ENCODE measurements around the gene TOMM5. TPM values are rescaled to one million over a fixed set of nuclear protein-coding genes. Genes with fewer than 3 reads are reported as not detected.

Gene TOMM5
- total and polyA plus RNA-seq, 5 donors from 2014 or later: 31.9 to 198 (median 163) TPM

DNA sequence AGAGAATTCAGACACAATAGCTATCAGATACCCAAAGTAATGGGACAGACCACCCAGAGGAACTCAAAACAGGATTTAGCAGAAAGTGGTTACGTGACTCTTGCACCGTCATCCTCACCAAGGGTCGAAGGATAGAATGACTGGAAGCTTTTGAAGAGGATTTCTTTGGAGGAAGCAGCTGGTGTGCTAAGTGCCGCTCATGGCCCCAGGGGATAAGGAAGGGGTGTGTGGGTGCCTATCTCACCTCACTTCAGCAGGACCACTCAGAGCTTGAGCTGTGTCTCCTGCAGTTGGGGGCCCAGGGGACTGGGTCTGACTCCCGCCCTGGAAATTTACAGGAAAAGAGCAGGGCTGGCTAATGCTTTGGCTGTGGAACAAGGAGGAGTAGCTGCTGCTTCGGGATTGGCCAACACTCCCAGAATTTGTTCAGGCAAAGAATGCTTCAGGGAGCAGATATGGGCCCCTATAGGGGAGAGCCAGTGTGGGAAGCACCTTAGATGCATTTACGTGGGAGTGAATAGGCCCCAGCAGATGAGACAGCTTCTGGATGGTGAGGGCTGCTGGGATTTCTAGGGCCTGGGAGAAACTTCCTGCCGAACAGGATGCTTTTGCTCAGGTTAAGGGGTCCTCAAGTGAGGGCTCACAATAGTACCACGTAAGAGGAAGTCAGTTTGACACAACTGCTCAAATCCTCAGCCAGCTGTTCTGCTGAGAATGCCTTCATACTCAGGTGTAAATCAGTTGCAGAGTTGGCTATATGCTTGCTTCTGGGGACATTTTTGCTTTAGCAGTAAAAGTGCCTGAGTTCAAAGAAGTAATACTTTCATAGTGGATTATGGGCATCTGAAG, 29.1 kb upstream of the TOMM5 start:
- no peak for DNase-seq
- Histone ChIP-seq H3K9me3 (ENCODE audit: control insufficient read depth in 2 of 2, low read length in 2 of 2) (no peaks in the 10 kb centered on the region), H3K4me3 (ENCODE audit: low read depth, low read length) (no peak overlapping the region), H3K4me1 (ENCODE audit: control insufficient read depth, insufficient read depth, low read length, poor library complexity, severe bottlenecking) (no peaks in the 10 kb centered on the region), H3K27me3 (ENCODE audit: control insufficient read depth, insufficient read depth, low read length) (peaks cover 12% of the 10 kb centered on the region), H3K27ac (ENCODE audit: insufficient read depth, low read length, poor library complexity, severe bottlenecking) (no peak overlapping the region), H3K36me3 (ENCODE audit: control insufficient read depth, insufficient read depth, low read length) (no peaks in the 10 kb centered on the region)
- Mint-ChIP-seq H3K4me3 (no peak overlapping the region), H3K9me3 (no peaks in the 10 kb centered on the region), H3K27me3 (peaks cover 28% of the 10 kb centered on the region), H3K4me1 (no peaks in the 10 kb centered on the region), H3K27ac (no peak overlapping the region), H3K36me3 (no peaks in the 10 kb centered on the region)
- no peak for ATAC-seq (ENCODE audit: low read depth in 2 of 2)

DNA sequence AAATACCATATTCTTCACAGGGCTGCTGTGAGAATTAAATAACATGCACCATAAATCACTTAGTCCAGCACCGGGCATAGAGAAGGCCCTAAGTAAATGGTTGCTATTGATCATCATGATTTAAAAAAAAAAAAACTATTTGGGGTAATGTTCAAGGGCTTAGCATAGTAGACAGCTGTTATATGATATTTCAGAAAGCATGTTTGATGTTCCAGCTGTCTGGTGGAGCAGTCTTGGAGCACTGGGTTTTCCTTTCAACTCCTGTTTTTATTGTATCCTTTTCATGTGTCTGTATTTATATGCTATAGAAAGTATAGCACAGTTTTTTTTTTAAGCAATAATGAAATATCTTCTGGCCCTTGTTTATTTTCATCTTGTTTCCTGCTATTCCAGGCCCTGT, 28.0 kb upstream of the TOMM5 start:
- no peak overlapping the region for H3K27ac Mint-ChIP-seq
- no peaks in the 10 kb centered on the region for H3K36me3 Mint-ChIP-seq
- peaks cover 30% of the 10 kb centered on the region for H3K27me3 Mint-ChIP-seq
- Histone ChIP-seq H3K27ac (ENCODE audit: insufficient read depth, low read length, poor library complexity, severe bottlenecking) (no peak overlapping the region), H3K36me3 (ENCODE audit: control insufficient read depth, insufficient read depth, low read length) (no peaks in the 10 kb centered on the region), H3K27me3 (ENCODE audit: control insufficient read depth, insufficient read depth, low read length) (peaks cover 12% of the 10 kb centered on the region), H3K4me1 (ENCODE audit: control insufficient read depth, insufficient read depth, low read length, poor library complexity, severe bottlenecking) (no peaks in the 10 kb centered on the region), H3K9me3 (ENCODE audit: control insufficient read depth in 2 of 2, low read length in 2 of 2) (no peaks in the 10 kb centered on the region), H3K4me3 (ENCODE audit: low read depth, low read length) (no peak overlapping the region)
- no peaks in the 10 kb centered on the region for H3K4me1 Mint-ChIP-seq
- no peak overlapping the region for H3K4me3 Mint-ChIP-seq
- H3K9me3 Mint-ChIP-seq: no peaks in the 10 kb centered on the region
- no peak for DNase-seq
- no peak for ATAC-seq (ENCODE audit: low read depth in 2 of 2)

DNA sequence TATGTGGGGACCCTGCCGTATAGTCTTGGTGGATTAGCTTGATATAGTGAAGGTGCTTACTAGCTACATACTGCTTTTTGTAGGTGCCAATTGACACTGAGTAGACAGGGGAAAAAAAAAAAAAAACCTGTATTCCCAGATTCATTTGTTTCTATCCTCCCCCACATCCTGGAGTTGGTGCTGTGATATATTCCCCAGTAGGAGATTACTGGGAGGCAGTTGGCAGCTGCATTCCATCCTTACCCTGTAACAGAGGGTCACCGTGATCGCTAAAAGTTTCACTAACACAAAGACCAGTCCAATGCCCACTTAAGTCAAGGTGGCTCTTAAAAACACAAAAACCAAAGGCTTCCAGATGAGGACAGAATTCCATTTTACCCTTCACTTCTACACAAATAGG, 27.4 kb upstream of the TOMM5 start:
- no peak overlapping the region for H3K27ac Mint-ChIP-seq
- DNase-seq (no peak), ATAC-seq (ENCODE audit: low read depth in 2 of 2) (no peak)
- H3K4me3 Mint-ChIP-seq: no peak overlapping the region
- Histone ChIP-seq H3K36me3 (ENCODE audit: control insufficient read depth, insufficient read depth, low read length) (no peaks in the 10 kb centered on the region), H3K27ac (ENCODE audit: insufficient read depth, low read length, poor library complexity, severe bottlenecking) (no peak overlapping the region), H3K27me3 (ENCODE audit: control insufficient read depth, insufficient read depth, low read length) (peaks cover 9% of the 10 kb centered on the region), H3K9me3 (ENCODE audit: control insufficient read depth in 2 of 2, low read length in 2 of 2) (no peaks in the 10 kb centered on the region), H3K4me3 (ENCODE audit: low read depth, low read length) (no peak overlapping the region), H3K4me1 (ENCODE audit: control insufficient read depth, insufficient read depth, low read length, poor library complexity, severe bottlenecking) (no peaks in the 10 kb centered on the region)
- no peaks in the 10 kb centered on the region for H3K4me1 Mint-ChIP-seq
- H3K27me3 Mint-ChIP-seq: peaks cover 36% of the 10 kb centered on the region
- H3K9me3 Mint-ChIP-seq: no peaks in the 10 kb centered on the region
- H3K36me3 Mint-ChIP-seq: no peaks in the 10 kb centered on the region

DNA sequence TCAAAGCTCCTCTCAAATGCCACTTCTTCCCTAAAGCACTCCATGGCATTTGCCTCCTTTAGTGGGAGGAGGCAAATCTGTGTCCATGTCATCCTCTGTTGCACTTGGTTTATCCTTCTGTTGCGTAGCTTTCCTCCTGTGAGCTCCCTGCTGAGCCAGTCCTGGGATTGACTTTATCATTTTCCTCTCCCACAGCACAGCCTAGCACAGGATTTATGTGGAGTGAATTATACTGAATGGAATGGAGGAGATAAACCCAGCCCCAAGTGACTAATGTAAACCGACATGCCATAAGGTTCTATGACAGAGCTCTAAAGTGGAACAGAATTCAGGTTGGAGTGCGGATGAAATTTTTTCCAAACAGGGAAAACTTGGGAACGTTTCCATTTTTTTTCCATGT, 26.4 kb upstream of the TOMM5 start:
- Mint-ChIP-seq H3K4me1 (no peaks in the 10 kb centered on the region), H3K27me3 (peaks cover 28% of the 10 kb centered on the region), H3K36me3 (no peaks in the 10 kb centered on the region), H3K9me3 (no peaks in the 10 kb centered on the region), H3K27ac (no peak overlapping the region), H3K4me3 (no peak overlapping the region)
- Histone ChIP-seq H3K36me3 (ENCODE audit: control insufficient read depth, insufficient read depth, low read length) (no peaks in the 10 kb centered on the region), H3K9me3 (ENCODE audit: control insufficient read depth in 2 of 2, low read length in 2 of 2) (no peaks in the 10 kb centered on the region), H3K27me3 (ENCODE audit: control insufficient read depth, insufficient read depth, low read length) (peaks cover 7% of the 10 kb centered on the region), H3K27ac (ENCODE audit: insufficient read depth, low read length, poor library complexity, severe bottlenecking) (no peak overlapping the region), H3K4me1 (ENCODE audit: control insufficient read depth, insufficient read depth, low read length, poor library complexity, severe bottlenecking) (no peaks in the 10 kb centered on the region), H3K4me3 (ENCODE audit: low read depth, low read length) (no peak overlapping the region)
- ATAC-seq (ENCODE audit: low read depth in 2 of 2) (no peak), DNase-seq (no peak)

DNA sequence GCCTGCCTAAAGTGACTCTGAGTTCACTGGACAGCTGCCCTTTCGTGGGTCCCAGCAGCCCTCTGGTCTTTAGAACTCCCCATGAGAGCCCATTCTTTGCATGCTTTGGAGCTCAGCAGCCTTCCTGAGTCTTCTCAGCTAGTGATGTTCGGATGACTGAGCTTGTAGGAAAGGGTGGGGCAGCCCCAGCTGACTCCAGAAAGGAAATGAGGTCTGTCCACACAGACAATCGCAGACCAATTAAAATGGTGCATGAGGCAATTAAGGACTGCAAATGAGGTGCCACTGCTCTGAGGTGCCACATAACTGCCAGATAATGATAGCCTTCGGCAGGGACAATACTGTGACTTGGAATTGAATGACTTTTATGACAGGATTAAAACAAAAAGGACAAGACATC, 25.4 kb upstream of the TOMM5 start:
- H3K4me3 ChIP-seq (ENCODE audit: low read depth, low read length): no peak overlapping the region
- DNase-seq: peak in 1 of 3 donors; percentile 3

DNA sequence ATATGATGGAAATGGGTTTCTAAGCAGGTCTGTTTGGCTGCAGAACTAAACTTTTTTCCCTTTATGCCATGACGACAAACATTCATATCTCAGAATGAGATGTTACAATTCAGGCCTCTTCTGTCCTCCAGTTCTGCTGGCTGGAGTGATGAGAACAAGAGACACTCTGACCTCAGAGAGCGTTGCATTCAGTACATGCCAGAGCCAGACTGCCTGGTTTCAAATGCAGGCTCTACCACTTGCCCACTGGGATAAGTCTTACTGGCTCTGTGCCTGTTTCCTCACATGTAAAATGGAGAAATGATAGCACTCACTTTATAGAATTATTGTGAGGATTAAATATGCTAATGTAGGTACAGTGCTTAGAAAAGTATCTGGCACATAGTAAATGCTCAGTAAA, 24.8 kb upstream of the TOMM5 start:
- no peaks in the 10 kb centered on the region for H3K36me3 ChIP-seq (ENCODE audit: control insufficient read depth, insufficient read depth, low read length)
- H3K27ac ChIP-seq (ENCODE audit: insufficient read depth, low read length, poor library complexity, severe bottlenecking): no peak overlapping the region
- Mint-ChIP-seq H3K4me3 (no peak overlapping the region), H3K9me3 (no peaks in the 10 kb centered on the region), H3K27me3 (peaks cover 32% of the 10 kb centered on the region), H3K27ac (no peak overlapping the region), H3K36me3 (no peaks in the 10 kb centered on the region), H3K4me1 (no peaks in the 10 kb centered on the region)
- H3K4me3 ChIP-seq (ENCODE audit: low read depth, low read length): no peak overlapping the region
- H3K4me1 ChIP-seq (ENCODE audit: control insufficient read depth, insufficient read depth, low read length, poor library complexity, severe bottlenecking): no peaks in the 10 kb centered on the region
- no peaks in the 10 kb centered on the region for H3K9me3 ChIP-seq (ENCODE audit: control insufficient read depth in 2 of 2, low read length in 2 of 2)
- ATAC-seq (ENCODE audit: low read depth in 2 of 2): no peak
- H3K27me3 ChIP-seq (ENCODE audit: control insufficient read depth, insufficient read depth, low read length): peaks cover 9% of the 10 kb centered on the region
- DNase-seq: no peak

More for the DNA sequence above, 25.4 kb upstream of the TOMM5 start:
- Histone ChIP-seq H3K27ac (ENCODE audit: insufficient read depth, low read length, poor library complexity, severe bottlenecking) (no peak overlapping the region), H3K36me3 (ENCODE audit: control insufficient read depth, insufficient read depth, low read length) (no peaks in the 10 kb centered on the region), H3K27me3 (ENCODE audit: control insufficient read depth, insufficient read depth, low read length) (peaks cover 10% of the 10 kb centered on the region), H3K4me1 (ENCODE audit: control insufficient read depth, insufficient read depth, low read length, poor library complexity, severe bottlenecking) (no peaks in the 10 kb centered on the region), H3K9me3 (ENCODE audit: control insufficient read depth in 2 of 2, low read length in 2 of 2) (no peaks in the 10 kb centered on the region)
- H3K27me3 Mint-ChIP-seq: peaks cover 32% of the 10 kb centered on the region
- H3K4me1 Mint-ChIP-seq: no peaks in the 10 kb centered on the region
- no peak overlapping the region for H3K27ac Mint-ChIP-seq
- no peak for ATAC-seq (ENCODE audit: low read depth in 2 of 2)
- no peak overlapping the region for H3K4me3 Mint-ChIP-seq
- H3K9me3 Mint-ChIP-seq: no peaks in the 10 kb centered on the region
- no peaks in the 10 kb centered on the region for H3K36me3 Mint-ChIP-seq

DNA sequence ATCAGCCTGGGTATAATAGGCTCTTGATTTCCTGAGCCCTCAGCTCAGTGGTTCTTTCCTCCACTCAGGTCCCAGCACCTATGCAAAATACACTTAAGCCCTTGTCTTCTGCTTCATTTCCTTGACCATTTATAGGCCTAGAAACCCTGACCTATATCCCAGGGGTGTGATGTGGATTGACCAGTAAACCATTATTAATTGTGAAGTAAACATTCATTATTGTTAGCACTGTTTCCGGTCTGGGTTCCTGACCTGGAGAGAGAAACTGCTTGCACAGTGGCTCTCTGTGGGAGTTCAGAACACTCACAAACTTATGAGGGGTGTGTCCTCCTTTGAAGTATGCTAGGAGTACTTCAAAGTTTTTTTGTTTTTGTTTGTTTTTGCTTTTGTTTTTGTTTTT, 19.6 kb upstream of the TOMM5 start:
- no peaks in the 10 kb centered on the region for H3K36me3 ChIP-seq (ENCODE audit: control insufficient read depth, insufficient read depth, low read length)
- peaks cover 9% of the 10 kb centered on the region for H3K27me3 ChIP-seq (ENCODE audit: control insufficient read depth, insufficient read depth, low read length)
- Mint-ChIP-seq H3K27ac (no peak overlapping the region), H3K4me3 (no peak overlapping the region), H3K36me3 (no peaks in the 10 kb centered on the region), H3K4me1 (no peaks in the 10 kb centered on the region), H3K27me3 (peaks cover 30% of the 10 kb centered on the region), H3K9me3 (no peaks in the 10 kb centered on the region)
- ATAC-seq (ENCODE audit: low read depth in 2 of 2) (no peak), DNase-seq (no peak)
- H3K4me3 ChIP-seq (ENCODE audit: low read depth, low read length): no peak overlapping the region
- no peak overlapping the region for H3K27ac ChIP-seq (ENCODE audit: insufficient read depth, low read length, poor library complexity, severe bottlenecking)
- no peaks in the 10 kb centered on the region for H3K4me1 ChIP-seq (ENCODE audit: control insufficient read depth, insufficient read depth, low read length, poor library complexity, severe bottlenecking)
- no peaks in the 10 kb centered on the region for H3K9me3 ChIP-seq (ENCODE audit: control insufficient read depth in 2 of 2, low read length in 2 of 2)

DNA sequence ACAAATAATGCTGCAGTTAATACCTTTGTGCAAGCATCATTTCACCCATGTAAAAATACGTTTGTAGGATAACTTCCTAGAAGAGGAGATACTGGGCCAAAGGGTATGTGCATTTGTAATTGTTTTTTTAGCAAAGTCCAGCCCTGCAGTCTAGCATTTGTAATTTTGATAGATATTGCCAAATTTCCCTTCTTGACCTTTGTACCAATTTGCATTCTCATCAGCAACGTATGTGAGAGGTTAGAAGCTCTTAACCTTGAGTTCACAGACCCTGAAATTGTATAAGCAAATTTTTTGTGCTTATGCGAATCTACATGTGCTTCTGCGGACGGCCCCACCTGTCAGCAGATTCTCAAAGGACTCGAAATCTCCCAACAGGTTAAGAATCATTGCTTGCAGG, 18.6 kb upstream of the TOMM5 start:
- ATAC-seq (ENCODE audit: low read depth in 2 of 2): no peak
- H3K27ac ChIP-seq (ENCODE audit: insufficient read depth, low read length, poor library complexity, severe bottlenecking): no peak overlapping the region
- Mint-ChIP-seq H3K9me3 (no peaks in the 10 kb centered on the region), H3K4me1 (no peaks in the 10 kb centered on the region), H3K36me3 (no peaks in the 10 kb centered on the region), H3K27ac (no peak overlapping the region), H3K4me3 (no peak overlapping the region), H3K27me3 (peaks cover 32% of the 10 kb centered on the region)
- H3K9me3 ChIP-seq (ENCODE audit: control insufficient read depth in 2 of 2, low read length in 2 of 2): no peaks in the 10 kb centered on the region
- no peak for DNase-seq
- peaks cover 9% of the 10 kb centered on the region for H3K27me3 ChIP-seq (ENCODE audit: control insufficient read depth, insufficient read depth, low read length)
- no peak overlapping the region for H3K4me3 ChIP-seq (ENCODE audit: low read depth, low read length)
- no peaks in the 10 kb centered on the region for H3K4me1 ChIP-seq (ENCODE audit: control insufficient read depth, insufficient read depth, low read length, poor library complexity, severe bottlenecking)
- H3K36me3 ChIP-seq (ENCODE audit: control insufficient read depth, insufficient read depth, low read length): no peaks in the 10 kb centered on the region

All from CD4-positive, CD25-positive, alpha-beta regulatory T cell (primary cell).